ENCODE data around the gene SEBOX. TPM values are rescaled to one million over a fixed set of nuclear protein-coding genes. Genes with fewer than 3 reads are reported as not detected.

Gene SEBOX
- total RNA-seq, 4 donors from 2014 or later: not detected

GRCh38 chr17:28338056-28338768, 26.8 kb downstream of the SEBOX start:
- peaks cover 39 to 41% (median 40%) of the 10 kb centered on the region in 4 donors for H3K36me3 ChIP-seq
- TF ChIP-seq POLR2AphosphoS5 (IDR thresholded peaks at IDR 0.05): peak; percentile 22 to 36
- no peak for TF ChIP-seq CTCF (IDR thresholded peaks at IDR 0.05)
- intact Hi-C loops (cut with DNase I): loop anchor here (10.0 kb wide), 1 partner anchor 293 kb away; the partner anchor contains the start of gene NLK
- H3K27me3 ChIP-seq: no peaks in the 10 kb centered on the region
- H3K9me3 ChIP-seq: no peaks in the 10 kb centered on the region
- H3K4me3 ChIP-seq: peak overlapping the region in 1 of 4 donors; percentile 1
- 61% methylated on average over 5 of the region's 5 CpGs for WGBS
- DNase-seq (ENCODE audit: extremely low spot score): no peak
- H3K4me1 ChIP-seq: peaks cover 52 to 61% (median 57%) of the 10 kb centered on the region in 4 donors
- H3K27ac ChIP-seq (replicated peaks in 1 of 4): peak overlapping the region; percentile 41 to 99 (median 76)

- DNase-seq (ENCODE audit: extremely low spot score): no peak
- peaks cover 55 to 68% (median 58%) of the 10 kb centered on the region in 4 donors for H3K4me1 ChIP-seq
- WGBS: 6% methylated on average over 24 of the region's 29 CpGs
These were observed 28.8 kb downstream of the SEBOX start for GRCh38 chr17:28335959-28336871.

GRCh38 chr17:28335201-28335958, 29.6 kb downstream of the SEBOX start, which contains the start of the genes IFT20 and TNFAIP1:
IFT20 (minus strand) TSS chr17:28335472; CDS start chr17:28331985, 3,487 bp downstream.
TNFAIP1 (plus strand) TSS chr17:28335761; CDS start chr17:28339522, 3,761 bp downstream.
- WGBS: no CpG with 5 or more reads among the region's 62 CpGs

More at GRCh38 chr17:28335959-28336871, 28.8 kb downstream of the SEBOX start:
- Histone ChIP-seq H3K4me3 (peak overlapping the region; percentile 79 to 90 (median 84)), H3K27ac (replicated peaks in 1 of 4) (peak overlapping the region; percentile 91 to 99 (median 97)), H3K36me3 (peaks cover 27 to 32% (median 30%) of the 10 kb centered on the region in 4 donors), H3K9me3 (no peaks in the 10 kb centered on the region), H3K27me3 (no peaks in the 10 kb centered on the region)
- intact Hi-C loops (cut with DNase I): loop anchor here (10.0 kb wide), 1 partner anchor 291 kb away; the partner anchor contains the start of gene NLK
- no peak for TF ChIP-seq POLR2A (IDR thresholded peaks at IDR 0.05; ENCODE audit: low read depth)
- no peak for TF ChIP-seq CTCF (IDR thresholded peaks at IDR 0.05)
- peak in 1 of 2 donors; percentile 70 for TF ChIP-seq POLR2AphosphoS5 (IDR thresholded peaks at IDR 0.05)
- TF ChIP-seq EP300 (IDR thresholded peaks at IDR 0.05): peak; percentile 42

More at GRCh38 chr17:28335201-28335958, 29.6 kb downstream of the SEBOX start, which contains the start of the genes IFT20 and TNFAIP1:
- Histone ChIP-seq H3K4me3 (peak within 1 kb of the TSS; percentile 79 to 90 (median 84)), H3K27me3 (no peaks in the 10 kb centered on the region), H3K9me3 (no peaks in the 10 kb centered on the region), H3K27ac (replicated peaks in 1 of 4) (peak within 1 kb of the TSS; percentile 91 to 99 (median 97)), H3K36me3 (peaks cover 24 to 32% (median 30%) of the 10 kb centered on the region in 4 donors), H3K4me1 (peaks cover 55 to 67% (median 58%) of the 10 kb centered on the region in 4 donors)
- intact Hi-C loops (cut with DNase I): loop anchor here (10.0 kb wide), 1 partner anchor 291 kb away; the partner anchor contains the start of gene NLK
- DNase-seq (ENCODE audit: extremely low spot score): peak; percentile 100
- TF ChIP-seq CTCF (IDR thresholded peaks at IDR 0.05) (peak in 1 of 3 experiments; percentile 20), POLR2AphosphoS5 (IDR thresholded peaks at IDR 0.05) (peak; percentile 99), POLR2A (IDR thresholded peaks at IDR 0.05; ENCODE audit: low read depth) (peak; percentile 96), EP300 (IDR thresholded peaks at IDR 0.05) (no peak)

Measured in esophagus muscularis mucosa (tissue), 4 donors.